Measurements from ENCODE around the gene UBL4A.

The UBL4A gene

GRCh38 chrX:154469114-154469513 is 17.3 kb downstream of the UBL4A start:
- Mint-ChIP-seq H3K27me3 (no peaks in the 10 kb centered on the region), H3K36me3 (ENCODE audit: low read depth) (peaks cover 100% of the 10 kb centered on the region), H3K27ac (no peak overlapping the region), H3K4me1 (ENCODE audit: low read depth) (peaks cover 14% of the 10 kb centered on the region), H3K9me3 (no peaks in the 10 kb centered on the region), H3K4me3 (no peak overlapping the region)
- intact Hi-C loops (cut with micrococcal nuclease): no loop called here

GRCh38 chrX:154468217-154468616 is 18.2 kb downstream of the UBL4A start:
- no peaks in the 10 kb centered on the region for H3K27me3 Mint-ChIP-seq
- intact Hi-C loops (cut with micrococcal nuclease): no loop called here
- H3K4me3 Mint-ChIP-seq: no peak overlapping the region
- H3K4me1 Mint-ChIP-seq (ENCODE audit: low read depth): peaks cover 11% of the 10 kb centered on the region
- no peak overlapping the region for H3K27ac Mint-ChIP-seq
- H3K36me3 Mint-ChIP-seq (ENCODE audit: low read depth): peaks cover 100% of the 10 kb centered on the region
- H3K9me3 Mint-ChIP-seq: no peaks in the 10 kb centered on the region

GRCh38 chrX:154467556-154467955 is 18.9 kb downstream of the UBL4A start:
- peaks cover 100% of the 10 kb centered on the region for H3K36me3 Mint-ChIP-seq (ENCODE audit: low read depth)
- peaks cover 4% of the 10 kb centered on the region for H3K4me1 Mint-ChIP-seq (ENCODE audit: low read depth)
- intact Hi-C loops (cut with micrococcal nuclease): no loop called here
- no peaks in the 10 kb centered on the region for H3K9me3 Mint-ChIP-seq
- H3K27me3 Mint-ChIP-seq: no peaks in the 10 kb centered on the region
- H3K4me3 Mint-ChIP-seq: no peak overlapping the region
- H3K27ac Mint-ChIP-seq: no peak overlapping the region

- no peaks in the 10 kb centered on the region for H3K9me3 Mint-ChIP-seq
- H3K27ac Mint-ChIP-seq: no peak overlapping the region
- no peak overlapping the region for H3K4me3 Mint-ChIP-seq
- intact Hi-C loops (cut with micrococcal nuclease): no loop called here
- H3K27me3 Mint-ChIP-seq: peaks cover 2% of the 10 kb centered on the region
- H3K36me3 Mint-ChIP-seq (ENCODE audit: low read depth): peaks cover 100% of the 10 kb centered on the region
- peaks cover 3% of the 10 kb centered on the region for H3K4me1 Mint-ChIP-seq (ENCODE audit: low read depth)
Measured at GRCh38 chrX:154466907-154467306, 19.5 kb downstream of the UBL4A start.

- peaks cover 100% of the 10 kb centered on the region for H3K36me3 Mint-ChIP-seq (ENCODE audit: low read depth)
- H3K27ac Mint-ChIP-seq: no peak overlapping the region
- no peaks in the 10 kb centered on the region for H3K9me3 Mint-ChIP-seq
- peaks cover 4% of the 10 kb centered on the region for H3K27me3 Mint-ChIP-seq
- H3K4me1 Mint-ChIP-seq (ENCODE audit: low read depth): peaks cover 9% of the 10 kb centered on the region
- no peak overlapping the region for H3K4me3 Mint-ChIP-seq
- intact Hi-C loops (cut with micrococcal nuclease): no loop called here
Measured at GRCh38 chrX:154466036-154466435, 20.4 kb downstream of the UBL4A start.

GRCh38 chrX:154465601-154466000 is 20.8 kb downstream of the UBL4A start:
- no peak overlapping the region for H3K27ac Mint-ChIP-seq
- intact Hi-C loops (cut with micrococcal nuclease): no loop called here
- H3K27me3 Mint-ChIP-seq: peaks cover 4% of the 10 kb centered on the region
- no peak overlapping the region for H3K4me3 Mint-ChIP-seq
- H3K36me3 Mint-ChIP-seq (ENCODE audit: low read depth): peaks cover 100% of the 10 kb centered on the region
- peaks cover 9% of the 10 kb centered on the region for H3K4me1 Mint-ChIP-seq (ENCODE audit: low read depth)
- H3K9me3 Mint-ChIP-seq: no peaks in the 10 kb centered on the region

- intact Hi-C loops (cut with micrococcal nuclease): no loop called here
- H3K27me3 Mint-ChIP-seq: peaks cover 8% of the 10 kb centered on the region
- peaks cover 16% of the 10 kb centered on the region for H3K4me1 Mint-ChIP-seq (ENCODE audit: low read depth)
- no peak overlapping the region for H3K27ac Mint-ChIP-seq
- H3K9me3 Mint-ChIP-seq: no peaks in the 10 kb centered on the region
- no peak overlapping the region for H3K4me3 Mint-ChIP-seq
- peaks cover 100% of the 10 kb centered on the region for H3K36me3 Mint-ChIP-seq (ENCODE audit: low read depth)
Measured at GRCh38 chrX:154464806-154465365, 21.5 kb downstream of the UBL4A start.

GRCh38 chrX:154463611-154464220 is 22.7 kb downstream of the UBL4A start:
- peaks cover 89% of the 10 kb centered on the region for H3K36me3 Mint-ChIP-seq (ENCODE audit: low read depth)
- H3K4me3 Mint-ChIP-seq: no peak overlapping the region
- H3K4me1 Mint-ChIP-seq (ENCODE audit: low read depth): peaks cover 24% of the 10 kb centered on the region
- intact Hi-C loops (cut with micrococcal nuclease): no loop called here
- no peak overlapping the region for H3K27ac Mint-ChIP-seq
- no peaks in the 10 kb centered on the region for H3K9me3 Mint-ChIP-seq
- H3K27me3 Mint-ChIP-seq: peaks cover 8% of the 10 kb centered on the region

- intact Hi-C loops (cut with micrococcal nuclease): no loop called here
- Mint-ChIP-seq H3K36me3 (ENCODE audit: low read depth) (peaks cover 76% of the 10 kb centered on the region), H3K9me3 (no peaks in the 10 kb centered on the region), H3K4me3 (no peak overlapping the region), H3K27me3 (peaks cover 8% of the 10 kb centered on the region), H3K27ac (no peak overlapping the region), H3K4me1 (ENCODE audit: low read depth) (peaks cover 27% of the 10 kb centered on the region)
Measured at GRCh38 chrX:154462396-154462795, 24.0 kb downstream of the UBL4A start.

- Mint-ChIP-seq H3K4me3 (peak overlapping the region; percentile 76), H3K4me1 (ENCODE audit: low read depth) (peaks cover 30% of the 10 kb centered on the region), H3K27me3 (peaks cover 8% of the 10 kb centered on the region), H3K9me3 (no peaks in the 10 kb centered on the region), H3K36me3 (ENCODE audit: low read depth) (peaks cover 55% of the 10 kb centered on the region), H3K27ac (no peak overlapping the region)
- intact Hi-C loops (cut with micrococcal nuclease): no loop called here
Measured at GRCh38 chrX:154460326-154460725, 26.1 kb downstream of the UBL4A start.

GRCh38 chrX:154459832-154460231 is 26.6 kb downstream of the UBL4A start:
- Mint-ChIP-seq H3K4me3 (peak overlapping the region; percentile 76), H3K9me3 (no peaks in the 10 kb centered on the region), H3K36me3 (ENCODE audit: low read depth) (peaks cover 51% of the 10 kb centered on the region), H3K27ac (no peak overlapping the region), H3K27me3 (peaks cover 8% of the 10 kb centered on the region), H3K4me1 (ENCODE audit: low read depth) (peaks cover 30% of the 10 kb centered on the region)
- intact Hi-C loops (cut with micrococcal nuclease): loop anchor here (10.0 kb wide), 1 partner anchor 55 kb away; the partner anchor contains the start of gene DNASE1L1

GRCh38 chrX:154458954-154459778 is 27.2 kb downstream of the UBL4A start:
- Mint-ChIP-seq H3K9me3 (no peaks in the 10 kb centered on the region), H3K4me1 (ENCODE audit: low read depth) (peaks cover 30% of the 10 kb centered on the region), H3K27ac (no peak overlapping the region), H3K27me3 (peaks cover 10% of the 10 kb centered on the region), H3K36me3 (ENCODE audit: low read depth) (peaks cover 51% of the 10 kb centered on the region), H3K4me3 (peak overlapping the region; percentile 76)
- intact Hi-C loops (cut with micrococcal nuclease): loop anchor here (10.0 kb wide), 1 partner anchor 54 kb away; the partner anchor contains the start of gene DNASE1L1

- intact Hi-C loops (cut with micrococcal nuclease): loop anchor here (10.0 kb wide), 1 partner anchor 54 kb away; the partner anchor contains the start of gene DNASE1L1
- H3K4me3 Mint-ChIP-seq: peak within 1 kb of the TSS; percentile 93
- peaks cover 10% of the 10 kb centered on the region for H3K27me3 Mint-ChIP-seq
Measured at GRCh38 chrX:154458116-154458953, 28.1 kb downstream of the UBL4A start, which contains the start of gene PLXNA3. TSS of gene PLXNA3 (plus strand) at chrX:154458281. CDS start at chrX:154460184, 1,903 bp downstream.

More at GRCh38 chrX:154458116-154458953, 28.1 kb downstream of the UBL4A start, which contains the start of gene PLXNA3:
- Mint-ChIP-seq H3K36me3 (ENCODE audit: low read depth) (peaks cover 48% of the 10 kb centered on the region), H3K9me3 (no peaks in the 10 kb centered on the region), H3K27ac (peak within 1 kb of the TSS; percentile 92), H3K4me1 (ENCODE audit: low read depth) (peaks cover 30% of the 10 kb centered on the region)
